Glomerular visceral epithelial cell (primary cell): ENCODE measurements around the gene RNU2-63P.
A peak's percentile ranks its signal among the peaks of the same experiment; 100 is the strongest.
"Not testable (repeated sequence)": the region's sequence is repeated elsewhere in the genome, so short reads cannot be mapped to it uniquely, and the experiment has no call there.

Experiments used
- DNase-seq: peaks from one replicate; pipeline ENCODE4 v3.0.0-alpha.2; 2016; ENCODE audit errors: extremely low spot score

RNU2-63P gene

DNA sequence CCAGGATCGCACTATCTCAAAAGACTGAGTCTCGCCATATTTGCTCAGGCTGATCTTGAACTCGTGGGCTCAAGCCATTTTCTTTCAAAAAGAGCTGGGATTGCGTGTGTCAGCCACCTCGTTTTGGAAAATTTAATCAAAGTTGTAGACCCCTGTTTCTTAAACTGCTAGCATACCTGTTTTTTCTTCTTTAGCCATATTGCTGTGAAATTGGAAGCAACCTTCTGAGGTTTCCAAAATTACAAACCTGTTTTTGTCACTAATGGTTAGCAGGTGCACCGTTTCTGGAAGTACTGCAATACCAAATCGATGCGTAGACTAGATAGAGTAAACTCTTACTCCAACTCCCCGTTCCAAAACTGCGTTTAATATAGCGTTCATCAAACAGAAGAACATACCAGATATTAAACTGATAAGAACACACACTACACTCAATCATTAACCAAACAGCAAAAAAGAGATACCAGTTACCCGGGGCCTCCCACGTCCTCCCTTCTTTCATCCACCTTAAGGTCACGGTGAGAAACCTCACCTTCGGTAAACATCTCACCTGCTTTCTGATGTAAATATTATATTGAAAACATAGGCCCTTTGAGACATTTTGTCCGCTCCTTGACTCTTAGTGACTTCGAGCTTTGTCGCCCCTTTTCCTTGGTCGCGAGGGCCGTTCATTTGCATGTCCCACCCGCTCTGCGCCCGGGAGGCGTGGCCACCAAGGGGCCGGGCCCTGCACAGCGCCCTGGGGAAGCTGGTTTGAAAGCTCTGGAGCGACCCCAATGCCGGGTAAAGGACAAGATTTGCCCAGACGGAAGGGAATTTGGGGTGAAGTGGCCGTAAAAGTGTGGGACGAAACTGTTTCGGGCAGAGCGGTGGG is at the start of gene RNU2-63P:
TSS of gene RNU2-63P (minus strand) at position 462 of the 874 bp plus-strand sequence.
- peak; percentile 79 for DNase-seq

- no peak for DNase-seq
These were observed 44.9 kb upstream of the RNU2-63P start for GRCh38 chr2:88061295-88061694.

DNA sequence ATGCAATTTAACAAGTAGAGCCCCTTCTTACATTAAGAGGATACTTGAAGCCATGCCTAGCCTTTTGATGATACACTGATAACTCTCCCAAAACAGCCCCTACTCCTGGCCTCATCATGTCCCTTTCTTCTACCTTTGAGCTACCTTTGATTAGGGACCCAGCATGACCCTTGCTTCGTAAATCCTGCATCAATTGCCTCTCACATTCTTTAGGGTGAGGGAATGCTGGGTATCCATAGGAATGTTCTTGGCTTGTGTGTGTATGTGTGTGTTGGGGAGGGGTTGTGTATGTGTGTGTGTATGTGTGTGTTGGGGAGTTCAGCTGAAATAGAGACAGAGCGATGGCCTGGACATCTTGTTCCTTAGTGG is 44.5 kb upstream of the RNU2-63P start:
- DNase-seq = no peak

GRCh38 chr2:88059979-88060906 is 43.9 kb upstream of the RNU2-63P start:
- DNase-seq = peak; percentile 34

DNA sequence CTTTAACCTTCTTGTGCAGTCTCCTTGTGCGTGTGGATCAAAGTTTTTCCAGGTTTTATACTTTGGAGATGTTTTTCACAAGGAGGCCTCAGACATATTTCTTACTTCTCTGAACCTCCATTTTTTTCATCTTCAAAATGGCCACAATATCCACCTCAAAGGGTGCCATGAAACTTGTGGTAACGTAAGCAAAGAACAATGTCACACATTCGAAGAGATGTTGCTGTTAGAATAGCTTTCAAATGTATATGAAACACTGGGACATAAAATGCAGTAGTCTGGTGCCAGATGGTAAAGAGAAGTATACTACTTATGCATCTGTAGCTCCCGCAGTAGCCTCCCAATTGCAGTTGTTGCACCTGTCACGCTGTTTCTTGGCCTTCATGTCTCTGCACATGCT is 41.8 kb upstream of the RNU2-63P start:
- no peak for DNase-seq

DNA sequence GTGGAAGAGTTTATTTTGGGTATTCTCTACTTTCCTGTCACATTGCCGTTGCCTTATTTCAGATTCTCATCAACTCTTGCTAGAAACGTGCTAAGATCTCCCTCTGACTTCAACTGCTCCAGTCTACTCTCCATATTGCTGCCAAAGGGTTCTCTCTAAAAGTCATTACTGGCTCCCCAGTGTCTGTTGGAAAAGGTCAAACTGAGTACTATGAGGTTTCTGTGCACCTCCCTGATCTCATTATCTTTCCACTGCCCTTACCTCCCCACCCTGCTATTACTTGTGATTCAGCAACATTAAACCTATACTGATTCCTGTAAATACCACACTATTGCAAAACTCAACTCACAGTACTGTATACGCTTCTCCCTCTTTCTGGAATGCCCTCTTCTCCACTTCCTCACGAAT is 41.1 kb upstream of the RNU2-63P start:
- DNase-seq = no peak

DNA sequence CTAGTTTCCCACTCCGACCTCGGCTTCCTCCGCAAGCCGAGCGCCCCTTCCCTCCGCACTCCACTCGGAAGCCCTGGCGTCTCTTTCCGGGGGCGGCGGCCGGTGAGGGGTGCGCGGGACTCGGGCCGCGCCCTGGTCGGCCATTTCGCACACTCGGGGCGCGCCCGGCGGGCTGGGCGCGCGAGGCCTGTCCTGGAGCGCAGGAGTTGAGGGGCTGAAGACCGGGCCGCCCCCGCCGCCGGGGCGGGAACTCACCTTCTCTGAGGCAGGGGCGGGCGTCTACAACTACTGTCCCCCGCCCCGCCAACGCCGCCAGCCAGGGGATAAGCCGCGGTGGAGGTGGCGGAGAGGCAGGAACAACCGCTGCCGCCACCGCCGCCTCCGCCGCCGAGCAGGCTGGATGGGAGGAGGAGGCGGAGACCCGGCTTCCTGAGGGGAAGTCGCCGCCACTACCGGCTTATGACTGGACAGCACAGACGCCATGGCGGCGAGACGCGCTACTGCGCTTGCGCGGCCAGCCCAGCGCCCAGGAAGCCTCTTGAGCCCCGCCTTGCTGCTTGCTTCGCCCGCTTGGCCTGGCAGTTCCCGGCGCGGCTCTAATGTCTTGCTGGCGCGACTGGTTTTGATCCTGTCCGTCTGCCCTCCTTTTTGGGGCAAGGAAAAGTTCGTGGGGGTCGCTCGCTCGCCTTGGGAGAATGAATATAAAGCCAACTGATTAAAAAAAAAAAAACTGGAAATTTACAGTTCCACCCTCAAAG is 39.2 kb upstream of the RNU2-63P start, which contains the start of gene KRCC1:
TSS of gene KRCC1 (minus strand) at position 413 of the 758 bp plus-strand sequence. CDS start 27,220 bp downstream, outside the sequence.
- peak; percentile 96 for DNase-seq

DNA sequence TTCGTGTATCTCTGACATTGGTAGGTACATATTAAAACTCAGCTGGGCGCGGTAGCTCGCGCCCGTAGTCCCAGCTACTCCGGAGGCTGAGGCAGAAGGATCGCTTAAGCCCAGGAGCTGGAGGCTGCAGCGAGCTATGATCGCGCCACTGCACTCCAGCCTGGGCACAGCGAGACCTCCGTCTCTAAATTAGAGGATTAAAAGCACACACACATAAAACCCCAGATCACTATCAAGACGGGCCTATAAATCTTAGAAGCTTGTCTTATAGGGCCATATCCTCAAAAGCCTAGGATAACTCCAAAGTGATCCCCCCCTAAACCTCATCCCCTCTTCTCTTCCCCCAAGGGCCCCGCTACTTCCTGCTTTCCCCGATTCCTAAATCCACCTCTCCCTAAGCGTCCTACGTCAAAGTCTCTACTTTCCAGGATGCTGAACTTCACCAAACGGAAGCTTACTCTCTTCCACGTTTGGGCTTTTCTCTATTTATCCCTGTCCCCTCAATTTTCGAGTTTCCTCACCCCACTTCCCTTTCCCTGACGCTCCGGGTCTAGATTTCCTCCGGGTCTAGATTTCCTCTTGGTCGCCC is 38.5 kb upstream of the RNU2-63P start:
- DNase-seq = no peak

DNA sequence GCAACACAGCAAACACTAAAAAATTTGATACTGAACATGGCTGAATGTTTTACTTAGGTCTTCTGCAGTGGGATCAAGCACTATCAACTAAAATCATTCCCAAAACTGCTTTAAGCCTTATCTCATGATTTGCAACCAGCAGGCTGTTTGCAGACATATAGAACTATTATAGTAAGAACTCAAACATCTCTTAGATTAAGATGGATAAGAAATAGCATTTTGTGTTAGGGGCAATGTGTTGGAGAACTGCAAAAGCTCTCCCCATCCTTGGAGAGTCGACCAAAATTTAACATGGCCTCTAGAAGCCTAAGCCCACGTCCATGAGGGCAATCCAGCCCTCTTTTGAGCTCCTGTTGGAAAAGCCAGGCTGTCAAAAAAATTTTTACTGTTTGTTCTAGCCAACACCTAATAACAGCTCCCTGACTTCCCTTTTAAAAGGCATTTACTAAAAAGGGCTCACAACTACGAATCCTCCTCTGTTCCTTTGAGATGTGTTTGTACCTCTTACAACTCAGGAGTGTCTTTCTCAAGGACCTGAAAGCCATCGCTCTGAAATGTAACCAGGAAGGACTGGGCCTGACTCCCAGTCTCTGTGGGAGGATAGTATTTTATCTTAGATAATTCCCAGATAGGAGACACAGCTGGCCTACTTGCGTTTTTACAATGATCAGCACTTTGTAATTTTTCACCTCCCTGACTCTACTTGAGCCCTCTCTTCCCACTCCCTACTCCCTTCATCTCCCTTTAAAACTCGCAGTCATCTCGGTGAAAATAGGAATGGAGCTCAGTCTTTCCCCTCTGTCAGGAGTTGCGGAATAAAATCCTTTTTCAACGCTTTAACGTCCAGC is 37.8 kb upstream of the RNU2-63P start:
- DNase-seq = no peak

DNA sequence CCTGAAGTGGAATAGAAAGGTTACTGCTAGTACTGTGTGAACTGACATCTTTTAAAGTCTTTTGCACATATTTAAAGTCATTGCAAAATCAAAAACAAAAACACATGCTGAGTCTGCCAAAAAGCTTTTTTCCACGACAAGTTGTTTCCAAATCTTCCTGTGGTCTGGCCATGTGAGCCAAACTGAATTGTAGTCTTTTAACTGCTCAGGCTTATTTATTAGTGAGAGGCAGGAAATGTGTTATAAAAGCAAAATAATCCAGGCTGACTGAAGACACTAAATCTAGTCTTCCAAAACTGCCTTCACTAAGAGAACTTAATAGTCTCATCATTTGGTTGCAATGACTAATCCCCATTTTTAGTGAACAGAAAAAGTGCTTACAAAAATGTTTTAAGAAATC is 36.9 kb upstream of the RNU2-63P start:
- no peak for DNase-seq

GRCh38 chr2:88051792-88052191 is 35.4 kb upstream of the RNU2-63P start:
- no peak for DNase-seq

DNA sequence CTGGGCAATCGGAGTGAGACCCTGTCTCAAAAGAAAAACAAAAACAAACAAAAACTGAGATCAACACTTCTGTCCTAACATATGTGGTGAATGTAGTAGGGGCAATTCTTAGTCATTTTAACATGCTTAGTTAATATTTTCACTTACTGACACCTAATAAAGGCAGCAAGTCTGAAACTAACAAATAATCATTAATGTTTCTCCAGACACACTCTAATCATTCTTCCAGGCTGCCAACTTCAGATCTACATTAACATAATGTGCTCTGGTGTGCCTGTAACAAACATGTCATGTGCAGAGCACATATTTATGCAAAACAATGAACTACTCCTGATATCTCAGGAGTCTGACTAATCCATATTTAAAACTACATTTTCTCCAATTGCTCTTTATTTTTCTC is 33.3 kb upstream of the RNU2-63P start:
- DNase-seq = no peak

GRCh38 chr2:88048541-88048940 is 32.2 kb upstream of the RNU2-63P start:
- DNase-seq = no peak

DNA sequence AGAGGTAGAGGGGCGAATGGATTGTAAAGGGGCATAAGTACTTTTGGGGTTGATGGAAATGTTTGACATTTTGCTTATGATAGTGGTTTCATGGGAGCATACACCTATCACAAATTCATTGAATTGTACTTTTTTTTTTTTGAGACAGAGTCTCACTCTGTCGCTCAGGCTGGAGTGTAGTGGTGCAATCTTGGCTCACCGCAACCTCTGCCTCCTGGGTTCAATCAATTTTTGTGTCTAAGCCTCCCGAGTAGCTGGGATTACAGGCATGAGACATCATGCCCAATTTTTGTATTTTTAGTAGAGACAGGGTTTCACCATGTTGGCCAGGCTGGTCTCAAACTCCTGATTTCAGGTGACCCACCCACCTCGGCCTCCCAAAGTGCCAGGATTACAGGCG is 29.2 kb upstream of the RNU2-63P start:
- not testable (repeated sequence) for DNase-seq

- DNase-seq = no peak
These were observed 26.1 kb upstream of the RNU2-63P start for GRCh38 chr2:88042476-88042875.

DNA sequence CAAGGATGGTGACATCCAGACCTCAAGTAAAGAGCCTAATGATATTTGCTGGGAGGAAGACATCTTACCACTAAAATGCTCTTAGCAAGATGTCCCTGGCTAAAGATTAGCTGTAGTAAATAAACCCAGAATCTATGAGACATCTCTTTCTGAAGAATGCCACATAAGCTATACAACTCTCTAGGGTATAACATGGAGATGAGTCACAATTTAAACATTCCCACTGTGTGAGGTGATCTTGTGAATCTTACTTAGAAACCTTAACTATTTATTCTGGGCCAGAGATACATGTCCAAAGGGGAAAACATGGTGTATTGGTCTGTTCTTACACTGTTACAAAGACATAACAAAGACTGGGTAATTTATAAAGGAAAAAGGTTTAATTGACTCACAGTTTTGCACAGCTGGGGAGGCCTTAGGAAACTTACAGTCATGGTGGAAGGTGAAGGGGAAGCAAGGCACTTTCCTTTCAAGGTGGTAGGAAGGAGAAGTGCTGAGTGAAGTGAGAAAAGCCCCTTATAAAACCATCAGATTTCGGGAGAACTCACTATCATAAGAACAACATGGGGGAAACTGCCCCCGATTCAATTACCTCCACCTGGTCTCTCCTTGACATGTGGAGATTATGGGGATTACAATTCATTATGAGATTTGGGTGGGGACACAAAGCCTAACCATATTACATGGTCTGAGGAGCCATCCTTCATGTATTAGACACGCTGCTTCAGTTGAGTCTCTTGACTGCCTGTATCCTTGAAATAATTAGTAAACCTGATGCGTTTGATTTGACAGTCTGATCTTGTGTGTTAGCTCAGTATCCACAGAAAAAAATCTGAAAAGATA is 22.1 kb upstream of the RNU2-63P start:
- DNase-seq = peak; percentile 86

GRCh38 chr2:88036606-88037005 is 20.3 kb upstream of the RNU2-63P start:
- no peak for DNase-seq

GRCh38 chr2:88036182-88036581 is 19.8 kb upstream of the RNU2-63P start:
- DNase-seq = no peak

DNA sequence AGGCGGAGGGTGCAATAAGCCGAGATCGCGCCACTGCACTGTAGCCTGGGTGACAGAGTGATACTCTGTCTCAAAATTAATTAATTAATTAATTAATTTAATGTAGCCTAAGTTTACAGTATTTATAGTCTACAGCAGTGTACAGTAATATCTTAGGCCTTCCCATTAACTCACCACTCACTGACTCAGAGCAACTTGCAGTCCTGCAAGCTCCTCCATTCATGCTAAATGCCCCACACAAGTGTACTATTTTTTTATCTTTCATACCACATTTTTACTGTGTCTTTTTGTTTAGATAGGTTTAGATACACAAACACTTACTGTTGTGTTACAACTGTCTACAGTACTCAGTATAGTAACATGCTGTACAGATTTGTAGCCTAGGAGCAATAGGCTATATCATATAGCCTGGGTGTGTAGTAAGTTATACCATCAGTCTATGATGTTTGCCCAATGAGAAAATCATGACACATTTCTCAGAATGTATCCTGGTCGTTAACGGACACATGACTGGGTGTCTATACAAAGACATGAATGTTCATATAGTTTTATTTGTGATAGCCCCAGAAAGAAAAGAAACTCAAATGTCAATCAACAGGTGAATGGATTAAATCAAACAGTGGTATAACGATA is 15.8 kb upstream of the RNU2-63P start:
- no peak for DNase-seq
